SK-N-SH (cell line): ENCODE data around the gene GYS2. TPM values are rescaled to one million over a fixed set of nuclear protein-coding genes. Genes with fewer than 3 reads are reported as not detected.

Source experiments
- CTCF ChIA-PET: fragments of 300-600, 350-600 bp; formaldehyde crosslinking; extraction: SDS; loops from one replicate; lab custom pipeline; 2021; lab: Yijun Ruan, JAX
- POLR2A ChIA-PET: fragments of 350-600 bp; sonication (Branson Sonifier 250); formaldehyde crosslinking; extraction: SDS; loops from one replicate; lab custom pipeline; 2020; ENCODE audit warnings: antibody characterized with exemption, inconsistent platforms; lab: Yijun Ruan, JAX
- DNase-seq: peaks from one replicate; pipeline ENCODE4 v3.0.0; 2012
- H2AFZ ChIP-seq: fragments of 200-600 bp; sonication (generic); 2 replicates; pipeline ENCODE4 v1.8.1; 2016; ENCODE audit warnings: antibody characterized with exemption, mild to moderate bottlenecking, low read depth
- H3F3A ChIP-seq: fragments of 200-600 bp; sonication (generic); replicated peaks from 2 replicates; pipeline ENCODE3; 2016; ENCODE audit warnings: antibody characterized with exemption, mild to moderate bottlenecking; ENCODE audit not compliant: insufficient read depth
- H3K27ac ChIP-seq, 2 experiments: fragments of 200-500 bp in 1 of 2; fragments of 200-600 bp in 1 of 2; sonication (Bioruptor generic) in 1 of 2; sonication (generic), shearing (Covaris generic) in 1 of 2; 2 replicates each; pipeline versions ENCODE4 v1.5.1 to v1.6.1; 2014 to 2016; ENCODE audit warnings: low read depth in 2 of 2, inconsistent platforms in 1 of 2, low read length in 1 of 2, mild to moderate bottlenecking in 1 of 2, mixed read lengths in 1 of 2
- H3K27me3 ChIP-seq: fragments of 200-600 bp; sonication (generic), shearing (Covaris generic); 2 replicates; pipeline ENCODE4 v1.6.1; 2016; ENCODE audit warnings: mixed run types; ENCODE audit not compliant: insufficient read depth
- H3K36me3 ChIP-seq, 2 experiments: fragments of 200-500 bp in 1 of 2; fragments of 200-600 bp in 1 of 2; sonication (Bioruptor generic) in 1 of 2; sonication (generic) in 1 of 2; replicated peaks in 1 of 2; 2 replicates each; pipeline versions ENCODE3 to v1.5.1; 2014 to 2016; ENCODE audit warnings: low read length in 1 of 2, mild to moderate bottlenecking in 1 of 2; ENCODE audit not compliant: insufficient read depth in 2 of 2, control insufficient read depth in 1 of 2
- H3K4me1 ChIP-seq, 2 experiments: fragments of 200-500 bp in 1 of 2; fragments of 200-600 bp in 1 of 2; sonication (Bioruptor generic) in 1 of 2; sonication (generic), shearing (Covaris generic) in 1 of 2; 2 replicates each; pipeline versions ENCODE4 v1.5.1 to v1.6.1; 2014 to 2016; ENCODE audit warnings: low read depth in 1 of 2, low read length in 1 of 2, mixed run types in 1 of 2; ENCODE audit not compliant: insufficient read depth in 2 of 2, control insufficient read depth in 1 of 2
- H3K4me2 ChIP-seq: fragments of 200-600 bp; sonication (generic), shearing (Covaris generic); 2 replicates; pipeline ENCODE4 v1.6.1; 2017; ENCODE audit warnings: mixed run types
- H3K4me3 ChIP-seq, 2 experiments: fragments of 200-500 bp in 1 of 2; fragments of 200-600 bp in 1 of 2; sonication (Bioruptor generic) in 1 of 2; sonication (generic), shearing (Covaris generic) in 1 of 2; 2 replicates each; pipeline versions ENCODE4 v1.5.1 to v1.8.1; 2014 to 2016; ENCODE audit warnings: low read depth in 2 of 2, inconsistent platforms in 1 of 2, low read length in 1 of 2, mild to moderate bottlenecking in 1 of 2, mixed read lengths in 1 of 2, moderate library complexity in 1 of 2
- H3K79me2 ChIP-seq: fragments of 200-600 bp; sonication (generic); 2 replicates; pipeline ENCODE4 v1.8.1; 2017; ENCODE audit warnings: mild to moderate bottlenecking; ENCODE audit not compliant: insufficient read depth
- H3K9ac ChIP-seq: fragments of 200-600 bp; sonication (generic); 2 replicates; pipeline ENCODE4 v1.6.1; 2017; ENCODE audit warnings: mixed run types
- H3K9me2 ChIP-seq: fragments of 200-600 bp; sonication (generic); 2 replicates; pipeline ENCODE4 v1.6.1; 2017; ENCODE audit warnings: mixed run types
- H3K9me3 ChIP-seq: fragments of 200-600 bp; sonication (generic); 2 replicates; pipeline ENCODE4 v1.6.1; 2017; ENCODE audit warnings: mixed run types, mild to moderate bottlenecking, moderate library complexity
- H4K20me1 ChIP-seq: fragments of 200-600 bp; sonication (generic); 2 replicates; pipeline ENCODE4 v1.6.1; 2017; ENCODE audit warnings: mild to moderate bottlenecking, mixed run types; ENCODE audit not compliant: insufficient read depth
- ELF1 ChIP-seq: IDR thresholded peaks from 2 replicates; pipeline ENCODE4 v1.4.0; 2012
- FOXM1 ChIP-seq: IDR thresholded peaks from 2 replicates; pipeline ENCODE4 v1.4.0; 2012; ENCODE audit warnings: low read depth, mild to moderate bottlenecking
- GABPA ChIP-seq: IDR thresholded peaks from 2 replicates; pipeline ENCODE4 v1.4.0; 2012; ENCODE audit warnings: low read depth, mild to moderate bottlenecking
- GATA2 ChIP-seq: sonication (generic); formaldehyde crosslinking; IDR thresholded peaks from 2 replicates; pipeline ENCODE4 v1.5.0; 2020; ENCODE audit warnings: mild to moderate bottlenecking, missing genetic modification reagents
- MEF2A ChIP-seq: IDR thresholded peaks from 2 replicates; pipeline ENCODE4 v1.4.0; 2012; ENCODE audit warnings: low read depth, borderline replicate concordance
- MXI1 ChIP-seq: IDR thresholded peaks from 2 replicates; pipeline ENCODE4 v1.6.1; 2012; ENCODE audit warnings: mild to moderate bottlenecking, low read depth, low read length, improper control_type of control experiment
- POLR2AphosphoS5 ChIP-seq: IDR thresholded peaks from 2 replicates; pipeline ENCODE4 v1.6.1; 2012; ENCODE audit warnings: low read depth, low read length
- RCOR1 ChIP-seq: fragments of 150-350 bp; IDR thresholded peaks from 2 replicates; pipeline ENCODE4 v1.6.1; 2017; ENCODE audit warnings: antibody characterized with exemption, low read length
- RFX5 ChIP-seq: IDR thresholded peaks from 2 replicates; pipeline ENCODE4 v1.6.1; 2012; ENCODE audit warnings: mild to moderate bottlenecking, improper control_type of control experiment, low read length
- RXRA ChIP-seq: IDR thresholded peaks from 2 replicates; pipeline ENCODE4 v1.4.0; 2012; ENCODE audit warnings: low read depth, mild to moderate bottlenecking, borderline replicate concordance
- SIN3A ChIP-seq: IDR thresholded peaks from 2 replicates; pipeline ENCODE4 v1.6.1; 2012; ENCODE audit warnings: low read depth, mild to moderate bottlenecking, low read length, moderate library complexity, borderline replicate concordance
- SMC3 ChIP-seq: IDR thresholded peaks from 2 replicates; pipeline ENCODE4 v1.6.1; 2012; ENCODE audit warnings: low read depth, low read length, improper control_type of control experiment
- TAF1 ChIP-seq: IDR thresholded peaks from 2 replicates; pipeline ENCODE4 v1.6.1; 2012; ENCODE audit warnings: low read depth, mild to moderate bottlenecking, low read length, moderate library complexity, borderline replicate concordance
- TCF12 ChIP-seq: IDR thresholded peaks from 2 replicates; pipeline ENCODE4 v1.4.0; 2012
- YY1 ChIP-seq: IDR thresholded peaks from 2 replicates; pipeline ENCODE4 v1.4.0; 2012; ENCODE audit warnings: low read depth, mild to moderate bottlenecking
- WGBS: methylation state at CpG from one replicate; pipeline ENCODE4 v1.1.6; 2017; ENCODE audit warnings: low lambda C conversion rate; 5-methylcytosine and 5-hydroxymethylcytosine counted together
- polyA plus RNA-seq, 3 experiments: library from polyadenylated mRNA; depleted of rRNA; stranded (reverse); fragments of >200 nt; gene quantifications; 2 replicates each; pipeline ENCODE4 v1.2.3, GENCODE V29; 2012
- TF ChIP-seq, protein P1 (sequence below): fragments of 200-600 bp; sonication (generic); IDR thresholded peaks from 2 replicates; pipeline ENCODE4 v1.6.1; 2017; ENCODE audit warnings: antibody characterized with exemption, mild to moderate bottlenecking, moderate library complexity
- TF ChIP-seq, protein P2 (sequence below): IDR thresholded peaks from 2 replicates; pipeline ENCODE4 v1.4.0; 2012; ENCODE audit warnings: low read depth, borderline replicate concordance
- TF ChIP-seq, protein P3 (sequence below): IDR thresholded peaks from 2 replicates; pipeline ENCODE4 v1.4.0; 2012; ENCODE audit warnings: low read depth
- TF ChIP-seq, protein P4 (sequence below): IDR thresholded peaks from 2 replicates; pipeline ENCODE4 v1.6.1; 2012; ENCODE audit warnings: mild to moderate bottlenecking, low read depth, low read length, moderate library complexity
- TF ChIP-seq, protein P5 (sequence below): fragments of 150-350 bp; IDR thresholded peaks from 2 replicates; pipeline ENCODE4 v1.6.1; 2017; ENCODE audit warnings: antibody characterized with exemption, low read length, low read depth, borderline replicate concordance

GYS2 gene
- polyA plus RNA-seq, 1 of the 3 experiments (the other 2 are of a cell fraction) = not detected

DNA sequence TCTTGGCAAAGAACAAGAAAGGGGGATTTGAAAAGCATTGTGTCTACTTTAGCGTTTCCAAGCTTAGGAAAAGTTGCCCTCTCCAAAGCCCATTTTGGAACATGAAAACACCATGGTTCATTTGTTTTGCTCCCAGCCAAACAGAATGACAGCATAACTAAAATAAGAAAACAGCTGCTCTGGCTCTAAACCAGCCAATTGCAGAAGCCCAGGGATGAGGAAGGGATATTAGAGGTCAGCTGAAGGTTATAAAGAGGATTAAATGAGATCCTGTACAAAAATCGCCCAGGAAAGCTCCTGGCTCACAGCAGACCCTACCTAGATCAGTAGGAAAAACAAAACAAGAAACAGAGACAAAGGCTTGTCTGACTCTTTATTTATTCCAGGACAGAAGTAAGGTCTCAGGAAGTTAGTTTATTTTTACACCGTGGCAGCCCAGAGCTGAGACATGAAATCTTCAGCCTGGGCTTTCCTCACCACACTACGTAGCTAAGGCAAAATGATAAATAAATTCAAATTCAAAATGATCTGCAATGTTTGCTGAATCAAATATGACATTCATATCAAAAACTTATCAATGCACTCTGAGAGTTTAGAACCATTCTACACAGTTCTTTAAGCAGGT lies 52.7 kb downstream of the GYS2 start:
- no peak for DNase-seq
- Histone ChIP-seq H4K20me1 (no peaks in the 10 kb centered on the region), H3K27me3 (no peaks in the 10 kb centered on the region; the same call in 1 of the 2 replicates), H3K9ac (no peak overlapping the region), H3K9me3 (no peaks in the 10 kb centered on the region), H3K27ac (no peak overlapping the region), H3K79me2 (no peaks in the 10 kb centered on the region), H3K9me2 (no peaks in the 10 kb centered on the region), H2AFZ (no peak overlapping the region), H3K4me3 (no peak overlapping the region), H3K4me1 (no peaks in the 10 kb centered on the region), H3K36me3 (no peaks in the 10 kb centered on the region), H3F3A (no peaks in the 10 kb centered on the region), H3K4me2 (no peak overlapping the region)
- POLR2A ChIA-PET = no interaction called here
- 26% methylated on average over 4 of the region's 4 CpGs for WGBS
- CTCF ChIA-PET = interaction anchor here (0.6 kb wide), 1 partner anchor 505 kb away, joined by 3 read pairs; no protein-coding TSS in a partner anchor
- TF ChIP-seq, protein P1, sequence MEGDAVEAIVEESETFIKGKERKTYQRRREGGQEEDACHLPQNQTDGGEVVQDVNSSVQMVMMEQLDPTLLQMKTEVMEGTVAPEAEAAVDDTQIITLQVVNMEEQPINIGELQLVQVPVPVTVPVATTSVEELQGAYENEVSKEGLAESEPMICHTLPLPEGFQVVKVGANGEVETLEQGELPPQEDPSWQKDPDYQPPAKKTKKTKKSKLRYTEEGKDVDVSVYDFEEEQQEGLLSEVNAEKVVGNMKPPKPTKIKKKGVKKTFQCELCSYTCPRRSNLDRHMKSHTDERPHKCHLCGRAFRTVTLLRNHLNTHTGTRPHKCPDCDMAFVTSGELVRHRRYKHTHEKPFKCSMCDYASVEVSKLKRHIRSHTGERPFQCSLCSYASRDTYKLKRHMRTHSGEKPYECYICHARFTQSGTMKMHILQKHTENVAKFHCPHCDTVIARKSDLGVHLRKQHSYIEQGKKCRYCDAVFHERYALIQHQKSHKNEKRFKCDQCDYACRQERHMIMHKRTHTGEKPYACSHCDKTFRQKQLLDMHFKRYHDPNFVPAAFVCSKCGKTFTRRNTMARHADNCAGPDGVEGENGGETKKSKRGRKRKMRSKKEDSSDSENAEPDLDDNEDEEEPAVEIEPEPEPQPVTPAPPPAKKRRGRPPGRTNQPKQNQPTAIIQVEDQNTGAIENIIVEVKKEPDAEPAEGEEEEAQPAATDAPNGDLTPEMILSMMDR = no peak
- TF ChIP-seq, protein P2, sequence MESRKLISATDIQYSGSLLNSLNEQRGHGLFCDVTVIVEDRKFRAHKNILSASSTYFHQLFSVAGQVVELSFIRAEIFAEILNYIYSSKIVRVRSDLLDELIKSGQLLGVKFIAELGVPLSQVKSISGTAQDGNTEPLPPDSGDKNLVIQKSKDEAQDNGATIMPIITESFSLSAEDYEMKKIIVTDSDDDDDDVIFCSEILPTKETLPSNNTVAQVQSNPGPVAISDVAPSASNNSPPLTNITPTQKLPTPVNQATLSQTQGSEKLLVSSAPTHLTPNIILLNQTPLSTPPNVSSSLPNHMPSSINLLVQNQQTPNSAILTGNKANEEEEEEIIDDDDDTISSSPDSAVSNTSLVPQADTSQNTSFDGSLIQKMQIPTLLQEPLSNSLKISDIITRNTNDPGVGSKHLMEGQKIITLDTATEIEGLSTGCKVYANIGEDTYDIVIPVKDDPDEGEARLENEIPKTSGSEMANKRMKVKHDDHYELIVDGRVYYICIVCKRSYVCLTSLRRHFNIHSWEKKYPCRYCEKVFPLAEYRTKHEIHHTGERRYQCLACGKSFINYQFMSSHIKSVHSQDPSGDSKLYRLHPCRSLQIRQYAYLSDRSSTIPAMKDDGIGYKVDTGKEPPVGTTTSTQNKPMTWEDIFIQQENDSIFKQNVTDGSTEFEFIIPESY = no peak
- TF ChIP-seq, protein P3, sequence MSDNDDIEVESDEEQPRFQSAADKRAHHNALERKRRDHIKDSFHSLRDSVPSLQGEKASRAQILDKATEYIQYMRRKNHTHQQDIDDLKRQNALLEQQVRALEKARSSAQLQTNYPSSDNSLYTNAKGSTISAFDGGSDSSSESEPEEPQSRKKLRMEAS = no peak
- TF ChIP-seq RXRA = no peak
- TF ChIP-seq SIN3A = no peak
- TF ChIP-seq, protein P4, sequence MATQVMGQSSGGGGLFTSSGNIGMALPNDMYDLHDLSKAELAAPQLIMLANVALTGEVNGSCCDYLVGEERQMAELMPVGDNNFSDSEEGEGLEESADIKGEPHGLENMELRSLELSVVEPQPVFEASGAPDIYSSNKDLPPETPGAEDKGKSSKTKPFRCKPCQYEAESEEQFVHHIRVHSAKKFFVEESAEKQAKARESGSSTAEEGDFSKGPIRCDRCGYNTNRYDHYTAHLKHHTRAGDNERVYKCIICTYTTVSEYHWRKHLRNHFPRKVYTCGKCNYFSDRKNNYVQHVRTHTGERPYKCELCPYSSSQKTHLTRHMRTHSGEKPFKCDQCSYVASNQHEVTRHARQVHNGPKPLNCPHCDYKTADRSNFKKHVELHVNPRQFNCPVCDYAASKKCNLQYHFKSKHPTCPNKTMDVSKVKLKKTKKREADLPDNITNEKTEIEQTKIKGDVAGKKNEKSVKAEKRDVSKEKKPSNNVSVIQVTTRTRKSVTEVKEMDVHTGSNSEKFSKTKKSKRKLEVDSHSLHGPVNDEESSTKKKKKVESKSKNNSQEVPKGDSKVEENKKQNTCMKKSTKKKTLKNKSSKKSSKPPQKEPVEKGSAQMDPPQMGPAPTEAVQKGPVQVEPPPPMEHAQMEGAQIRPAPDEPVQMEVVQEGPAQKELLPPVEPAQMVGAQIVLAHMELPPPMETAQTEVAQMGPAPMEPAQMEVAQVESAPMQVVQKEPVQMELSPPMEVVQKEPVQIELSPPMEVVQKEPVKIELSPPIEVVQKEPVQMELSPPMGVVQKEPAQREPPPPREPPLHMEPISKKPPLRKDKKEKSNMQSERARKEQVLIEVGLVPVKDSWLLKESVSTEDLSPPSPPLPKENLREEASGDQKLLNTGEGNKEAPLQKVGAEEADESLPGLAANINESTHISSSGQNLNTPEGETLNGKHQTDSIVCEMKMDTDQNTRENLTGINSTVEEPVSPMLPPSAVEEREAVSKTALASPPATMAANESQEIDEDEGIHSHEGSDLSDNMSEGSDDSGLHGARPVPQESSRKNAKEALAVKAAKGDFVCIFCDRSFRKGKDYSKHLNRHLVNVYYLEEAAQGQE = no peak
- no peak for TF ChIP-seq RCOR1
- no peak for TF ChIP-seq MEF2A
- no peak for TF ChIP-seq TAF1
- no peak for TF ChIP-seq POLR2AphosphoS5
- TF ChIP-seq GATA2 (CRISPR knock-in tag) = no peak
- TF ChIP-seq RFX5 = no peak
- TF ChIP-seq TCF12 = no peak
- no peak for TF ChIP-seq FOXM1
- no peak for TF ChIP-seq MXI1
- no peak for TF ChIP-seq YY1
- TF ChIP-seq, protein P5, sequence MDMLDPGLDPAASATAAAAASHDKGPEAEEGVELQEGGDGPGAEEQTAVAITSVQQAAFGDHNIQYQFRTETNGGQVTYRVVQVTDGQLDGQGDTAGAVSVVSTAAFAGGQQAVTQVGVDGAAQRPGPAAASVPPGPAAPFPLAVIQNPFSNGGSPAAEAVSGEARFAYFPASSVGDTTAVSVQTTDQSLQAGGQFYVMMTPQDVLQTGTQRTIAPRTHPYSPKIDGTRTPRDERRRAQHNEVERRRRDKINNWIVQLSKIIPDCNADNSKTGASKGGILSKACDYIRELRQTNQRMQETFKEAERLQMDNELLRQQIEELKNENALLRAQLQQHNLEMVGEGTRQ = no peak
- TF ChIP-seq ELF1 = no peak
- TF ChIP-seq GABPA = no peak
- TF ChIP-seq SMC3 = no peak
